ENCODE measurements around the gene CD9.

The CD9 gene

DNA sequence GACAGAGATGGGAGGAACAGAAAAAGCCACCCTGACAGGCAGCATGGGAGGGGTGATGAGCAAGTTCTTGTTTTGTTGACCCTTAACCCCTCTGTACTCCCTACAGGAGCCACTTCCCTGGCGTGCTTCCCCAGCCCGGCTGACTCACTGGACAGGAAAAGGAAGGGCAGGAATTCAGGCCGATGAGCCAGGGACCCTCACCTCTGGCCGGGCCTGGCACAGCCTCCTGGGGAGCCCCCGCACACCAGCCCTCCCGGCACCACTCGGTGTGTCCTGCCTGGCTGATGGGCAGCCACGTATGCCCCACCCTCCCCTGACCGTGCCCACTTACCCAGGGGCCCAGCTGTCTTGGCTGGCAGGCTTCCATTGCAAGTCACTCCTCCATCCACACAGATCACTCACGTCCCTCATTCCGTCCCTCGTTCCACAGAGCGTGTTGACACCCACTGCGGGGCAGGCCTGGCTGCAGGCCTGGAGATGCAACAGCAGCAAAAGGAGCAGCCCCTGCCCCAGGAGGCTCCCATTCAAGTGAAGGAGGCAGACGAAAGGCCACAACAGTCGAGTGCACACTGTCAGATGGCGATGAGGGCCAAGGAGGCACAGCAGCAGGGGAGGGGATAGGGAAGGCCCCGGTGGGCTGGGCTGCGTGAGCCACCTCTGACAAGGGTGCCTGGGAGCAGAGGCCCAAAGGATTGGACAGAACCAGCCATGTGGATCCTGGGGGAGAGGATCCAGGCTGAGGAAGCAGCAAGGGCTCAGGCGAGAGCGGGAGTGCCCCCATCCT is 19.7 kb upstream of the CD9 start:
- H3K4me3 ChIP-seq (ENCODE audit: low read depth, low read length), result no peak overlapping the region
- no peak for DNase-seq (ENCODE audit: low read depth)
- TF ChIP-seq POLR2A (IDR thresholded peaks at IDR 0.05; ENCODE audit: extremely low read depth, insufficient read length), result no peak
- TF ChIP-seq, protein P1, sequence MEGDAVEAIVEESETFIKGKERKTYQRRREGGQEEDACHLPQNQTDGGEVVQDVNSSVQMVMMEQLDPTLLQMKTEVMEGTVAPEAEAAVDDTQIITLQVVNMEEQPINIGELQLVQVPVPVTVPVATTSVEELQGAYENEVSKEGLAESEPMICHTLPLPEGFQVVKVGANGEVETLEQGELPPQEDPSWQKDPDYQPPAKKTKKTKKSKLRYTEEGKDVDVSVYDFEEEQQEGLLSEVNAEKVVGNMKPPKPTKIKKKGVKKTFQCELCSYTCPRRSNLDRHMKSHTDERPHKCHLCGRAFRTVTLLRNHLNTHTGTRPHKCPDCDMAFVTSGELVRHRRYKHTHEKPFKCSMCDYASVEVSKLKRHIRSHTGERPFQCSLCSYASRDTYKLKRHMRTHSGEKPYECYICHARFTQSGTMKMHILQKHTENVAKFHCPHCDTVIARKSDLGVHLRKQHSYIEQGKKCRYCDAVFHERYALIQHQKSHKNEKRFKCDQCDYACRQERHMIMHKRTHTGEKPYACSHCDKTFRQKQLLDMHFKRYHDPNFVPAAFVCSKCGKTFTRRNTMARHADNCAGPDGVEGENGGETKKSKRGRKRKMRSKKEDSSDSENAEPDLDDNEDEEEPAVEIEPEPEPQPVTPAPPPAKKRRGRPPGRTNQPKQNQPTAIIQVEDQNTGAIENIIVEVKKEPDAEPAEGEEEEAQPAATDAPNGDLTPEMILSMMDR (IDR thresholded peaks at IDR 0.05; ENCODE audit: low read depth, low read length), result no peak
- TF ChIP-seq, protein P2, sequence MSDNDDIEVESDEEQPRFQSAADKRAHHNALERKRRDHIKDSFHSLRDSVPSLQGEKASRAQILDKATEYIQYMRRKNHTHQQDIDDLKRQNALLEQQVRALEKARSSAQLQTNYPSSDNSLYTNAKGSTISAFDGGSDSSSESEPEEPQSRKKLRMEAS (IDR thresholded peaks at IDR 0.05; ENCODE audit: low read depth, low read length), result no peak
- TF ChIP-seq MYC (IDR thresholded peaks at IDR 0.05; ENCODE audit: low read depth, low read length), result no peak

DNA sequence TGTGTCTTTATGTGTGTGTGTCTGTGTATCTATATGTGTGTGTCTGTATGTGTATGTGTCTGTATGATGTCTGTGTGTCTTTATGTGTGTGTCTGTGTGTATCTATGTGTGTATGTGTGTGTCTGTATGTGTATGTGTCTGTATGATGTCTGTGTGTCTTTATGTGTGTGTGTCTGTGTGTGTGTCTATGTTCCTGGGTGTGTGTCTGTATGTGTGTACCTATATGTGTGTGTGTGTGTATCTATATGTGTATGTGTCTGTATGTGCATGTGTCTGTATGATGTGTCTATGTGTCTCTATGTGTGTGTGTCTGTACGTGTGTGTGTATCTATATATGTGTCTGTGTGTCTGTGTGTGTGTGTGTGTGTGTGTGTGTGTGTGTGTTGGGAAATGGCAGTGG is 19.0 kb upstream of the CD9 start:
- TF ChIP-seq, protein P1 (IDR thresholded peaks at IDR 0.05; ENCODE audit: low read depth, low read length), result no peak
- TF ChIP-seq POLR2A (IDR thresholded peaks at IDR 0.05; ENCODE audit: extremely low read depth, insufficient read length), result no peak
- TF ChIP-seq MYC (IDR thresholded peaks at IDR 0.05; ENCODE audit: low read depth, low read length), result no peak
- TF ChIP-seq, protein P2 (IDR thresholded peaks at IDR 0.05; ENCODE audit: low read depth, low read length), result no peak

DNA sequence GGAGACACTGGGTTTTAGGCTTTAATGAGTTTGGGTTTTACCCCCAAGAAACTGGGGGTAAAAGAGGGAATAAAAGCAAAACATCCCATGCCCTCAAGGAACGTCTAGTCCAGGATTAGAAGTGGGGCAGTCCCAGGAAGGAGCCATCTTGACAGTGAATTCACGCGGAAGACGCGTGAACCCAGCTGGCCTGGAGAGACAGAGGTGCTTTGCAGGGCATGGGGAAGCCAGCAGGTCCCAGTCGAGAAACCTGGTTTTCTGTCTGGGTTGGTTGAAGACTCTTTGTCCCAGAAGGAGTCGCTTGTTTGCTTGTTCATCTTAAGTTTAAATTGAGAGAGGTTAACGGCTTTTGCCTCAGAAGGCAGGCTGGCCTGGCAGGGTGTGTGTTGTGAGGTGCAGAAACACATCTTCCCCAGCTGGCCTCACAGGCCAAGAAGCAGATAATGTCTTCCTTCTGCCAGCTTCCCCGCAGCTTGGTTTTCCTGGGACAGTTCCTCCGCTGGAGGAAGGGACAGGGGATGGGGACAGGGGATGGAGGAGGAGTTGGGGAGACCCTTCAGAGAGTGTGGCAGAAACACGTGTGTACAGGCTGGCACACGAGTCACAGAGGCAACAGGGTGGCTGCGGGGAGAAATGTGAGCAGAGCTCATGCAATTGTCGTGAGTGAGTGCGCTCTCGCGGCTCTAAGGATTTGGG is 18.5 kb upstream of the CD9 start:
- no peak overlapping the region for H3K4me3 ChIP-seq (ENCODE audit: low read depth, low read length)
- DNase-seq (ENCODE audit: low read depth), result no peak
- TF ChIP-seq, protein P2 (IDR thresholded peaks at IDR 0.05; ENCODE audit: low read depth, low read length), result no peak
- TF ChIP-seq, protein P1 (IDR thresholded peaks at IDR 0.05; ENCODE audit: low read depth, low read length), result no peak
- TF ChIP-seq POLR2A (IDR thresholded peaks at IDR 0.05; ENCODE audit: extremely low read depth, insufficient read length), result no peak
- no peak for TF ChIP-seq MYC (IDR thresholded peaks at IDR 0.05; ENCODE audit: low read depth, low read length)

More for the DNA sequence above, 19.0 kb upstream of the CD9 start:
- no peak for DNase-seq (ENCODE audit: low read depth)
- no peak overlapping the region for H3K4me3 ChIP-seq (ENCODE audit: low read depth, low read length)

DNA sequence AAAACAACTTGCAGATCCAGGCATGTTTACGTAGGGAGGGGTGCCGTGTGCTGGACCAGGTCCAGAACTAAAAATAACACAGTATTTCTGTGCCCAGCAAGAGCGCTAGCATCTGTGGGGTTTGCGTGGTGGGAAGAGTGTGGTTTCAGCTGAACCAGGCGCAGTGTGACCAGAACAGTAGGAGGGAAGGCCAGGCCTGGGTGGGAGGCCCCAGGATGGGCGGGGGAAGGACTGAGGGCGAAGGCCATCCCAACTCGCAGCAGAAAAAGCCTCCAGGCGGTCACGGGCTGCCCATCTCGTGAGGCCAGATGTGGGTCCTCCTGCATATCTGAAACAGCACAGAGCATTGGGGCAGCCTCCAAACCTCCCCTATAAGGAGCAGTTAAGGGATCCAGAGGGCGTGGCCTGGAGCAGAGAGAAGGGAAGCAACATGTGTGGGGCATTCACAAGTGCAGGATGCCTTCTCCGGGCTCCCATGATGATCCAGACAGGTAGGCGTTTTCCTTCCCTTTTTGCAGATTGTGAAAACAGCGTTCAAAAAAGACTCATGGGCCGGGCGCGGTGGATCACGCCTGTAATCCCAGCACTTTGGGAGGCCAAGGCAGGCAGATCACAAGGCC is 17.8 kb upstream of the CD9 start:
- no peak for DNase-seq (ENCODE audit: low read depth)
- no peak overlapping the region for H3K4me3 ChIP-seq (ENCODE audit: low read depth, low read length)
- TF ChIP-seq POLR2A (IDR thresholded peaks at IDR 0.05; ENCODE audit: extremely low read depth, insufficient read length) (no peak), MYC (IDR thresholded peaks at IDR 0.05; ENCODE audit: low read depth, low read length) (no peak)
- TF ChIP-seq, protein P2 (IDR thresholded peaks at IDR 0.05; ENCODE audit: low read depth, low read length), result no peak
- TF ChIP-seq, protein P1 (IDR thresholded peaks at IDR 0.05; ENCODE audit: low read depth, low read length), result no peak

DNA sequence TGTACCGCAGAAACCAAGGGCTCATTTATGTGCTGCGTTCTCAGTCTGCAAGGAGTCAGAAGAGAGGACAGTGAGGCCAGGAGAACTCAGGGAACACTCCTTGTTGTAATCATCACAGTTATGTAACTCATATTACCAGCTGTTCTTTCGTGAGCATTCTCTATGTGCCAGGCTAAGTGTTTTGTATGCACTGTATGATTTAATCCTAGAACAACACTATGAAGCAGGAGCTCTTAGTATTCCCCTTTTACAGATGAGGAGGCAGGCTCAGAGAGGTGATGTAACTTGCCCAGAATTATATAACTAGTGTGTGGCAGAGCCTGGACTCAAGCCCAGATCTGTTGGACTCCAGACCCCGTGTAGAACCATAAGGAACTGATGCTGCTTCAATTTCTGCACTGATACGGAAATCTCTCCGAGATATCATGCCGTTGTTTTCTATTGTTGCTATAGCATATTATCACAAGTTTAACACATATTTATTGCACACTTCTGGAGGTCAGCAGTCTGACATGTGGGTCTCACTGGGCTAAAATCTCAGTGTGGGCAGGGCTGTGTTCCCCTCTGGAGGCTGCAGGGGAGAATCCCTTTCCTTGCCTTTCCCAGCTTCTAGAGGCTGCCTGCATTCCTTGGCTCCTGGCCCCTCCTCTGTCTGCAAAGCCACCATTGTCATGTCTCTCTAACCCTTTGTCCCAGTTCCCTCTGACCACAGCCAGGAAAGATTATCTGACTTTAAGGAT is 16.3 kb upstream of the CD9 start:
- TF ChIP-seq POLR2A (IDR thresholded peaks at IDR 0.05; ENCODE audit: extremely low read depth, insufficient read length) (no peak), MYC (IDR thresholded peaks at IDR 0.05; ENCODE audit: low read depth, low read length) (no peak)
- TF ChIP-seq, protein P2 (IDR thresholded peaks at IDR 0.05; ENCODE audit: low read depth, low read length), result no peak
- TF ChIP-seq, protein P1 (IDR thresholded peaks at IDR 0.05; ENCODE audit: low read depth, low read length), result no peak
- no peak overlapping the region for H3K4me3 ChIP-seq (ENCODE audit: low read depth, low read length)
- no peak for DNase-seq (ENCODE audit: low read depth)
